ENCODE measurements around the gene GATA3. TPM values are rescaled to one million over a fixed set of nuclear protein-coding genes. Genes with fewer than 3 reads are reported as not detected.

Gene GATA3
- total RNA-seq, 1 donor from 2014 or later: 2.7 TPM

GRCh38 chr10:8075282-8076260, 21.1 kb downstream of the GATA3 start:
- TF ChIP-seq CTCF (IDR thresholded peaks at IDR 0.05; ENCODE audit: unreplicated experiment): no peak
- Mint-ChIP-seq H3K27me3 (peaks cover 66% of the 10 kb centered on the region), H3K4me3 (ENCODE audit: low read depth) (no peak overlapping the region), H3K27ac (no peak overlapping the region), H3K4me1 (ENCODE audit: low read depth) (peaks cover 4% of the 10 kb centered on the region), H3K36me3 (ENCODE audit: insufficient read depth) (peaks cover 1% of the 10 kb centered on the region), H3K9me3 (ENCODE audit: low read depth) (no peaks in the 10 kb centered on the region)
- DNase-seq (ENCODE audit: low spot score, unreplicated experiment): no peak

GRCh38 chr10:8076933-8077332, 22.4 kb downstream of the GATA3 start:
- Mint-ChIP-seq H3K9me3 (ENCODE audit: low read depth) (no peaks in the 10 kb centered on the region), H3K4me1 (ENCODE audit: low read depth) (peaks cover 4% of the 10 kb centered on the region), H3K27me3 (peaks cover 60% of the 10 kb centered on the region), H3K27ac (no peak overlapping the region), H3K4me3 (ENCODE audit: low read depth) (no peak overlapping the region), H3K36me3 (ENCODE audit: insufficient read depth) (peaks cover 1% of the 10 kb centered on the region)
- DNase-seq (ENCODE audit: low spot score, unreplicated experiment): no peak
- TF ChIP-seq CTCF (IDR thresholded peaks at IDR 0.05; ENCODE audit: unreplicated experiment): no peak

GRCh38 chr10:8078027-8078426, 23.5 kb downstream of the GATA3 start:
- H3K27ac Mint-ChIP-seq: no peak overlapping the region

GRCh38 chr10:8079126-8079525, 24.6 kb downstream of the GATA3 start:
- no peak for DNase-seq (ENCODE audit: low spot score, unreplicated experiment)
- Mint-ChIP-seq H3K27me3 (peaks cover 59% of the 10 kb centered on the region), H3K4me1 (ENCODE audit: low read depth) (peaks cover 4% of the 10 kb centered on the region), H3K27ac (no peak overlapping the region), H3K9me3 (ENCODE audit: low read depth) (no peaks in the 10 kb centered on the region), H3K4me3 (ENCODE audit: low read depth) (no peak overlapping the region), H3K36me3 (ENCODE audit: insufficient read depth) (no peaks in the 10 kb centered on the region)
- TF ChIP-seq CTCF (IDR thresholded peaks at IDR 0.05; ENCODE audit: unreplicated experiment): no peak

More at GRCh38 chr10:8078027-8078426, 23.5 kb downstream of the GATA3 start:
- Mint-ChIP-seq H3K9me3 (ENCODE audit: low read depth) (no peaks in the 10 kb centered on the region), H3K4me1 (ENCODE audit: low read depth) (peaks cover 4% of the 10 kb centered on the region), H3K36me3 (ENCODE audit: insufficient read depth) (no peaks in the 10 kb centered on the region), H3K4me3 (ENCODE audit: low read depth) (no peak overlapping the region), H3K27me3 (peaks cover 59% of the 10 kb centered on the region)
- TF ChIP-seq CTCF (IDR thresholded peaks at IDR 0.05; ENCODE audit: unreplicated experiment): no peak
- no peak for DNase-seq (ENCODE audit: low spot score, unreplicated experiment)

GRCh38 chr10:8084799-8085198, 30.3 kb downstream of the GATA3 start:
- no peak overlapping the region for H3K27ac Mint-ChIP-seq
- H3K4me3 Mint-ChIP-seq (ENCODE audit: low read depth): no peak overlapping the region
- no peaks in the 10 kb centered on the region for H3K36me3 Mint-ChIP-seq (ENCODE audit: insufficient read depth)
- DNase-seq (ENCODE audit: low spot score, unreplicated experiment): no peak
- H3K27me3 Mint-ChIP-seq: peaks cover 48% of the 10 kb centered on the region
- H3K4me1 Mint-ChIP-seq (ENCODE audit: low read depth): no peaks in the 10 kb centered on the region
- TF ChIP-seq CTCF (IDR thresholded peaks at IDR 0.05; ENCODE audit: unreplicated experiment): no peak
- H3K9me3 Mint-ChIP-seq (ENCODE audit: low read depth): no peaks in the 10 kb centered on the region

Data from progenitor cell of endocrine pancreas (in vitro differentiated cells).